Stomach (tissue), 4 donors: Measurements from ENCODE around the gene COA1.

Experiments used
- CTCF ChIP-seq, 7 experiments: fragments of 450-650 bp in 4 of 7; fragments of 200-600 bp in 3 of 7; sonication (generic) in 3 of 7; IDR thresholded peaks; one replicate each; pipeline ENCODE4 v1.5.1; 2016 to 2019; ENCODE audit warnings: antibody characterized with exemption in 7 of 7, control low read depth in 2 of 7, mild to moderate bottlenecking in 1 of 7
- EP300 ChIP-seq: sonication (generic); formaldehyde crosslinking; IDR thresholded peaks from one replicate; pipeline ENCODE4 v1.6.1; 2017; ENCODE audit warnings: antibody characterized with exemption
- POLR2A ChIP-seq, 4 donors: fragments of 450-650 bp; IDR thresholded peaks; one replicate each; pipeline ENCODE4 v1.6.1; 2016; ENCODE audit warnings: antibody characterized with exemption in 4 of 4, control low read depth in 2 of 4, mild to moderate bottlenecking in 1 of 4, moderate library complexity in 1 of 4
- POLR2AphosphoS5 ChIP-seq, 3 donors: sonication (generic); formaldehyde crosslinking; IDR thresholded peaks; one replicate each; pipeline ENCODE4 v1.6.1; 2016; ENCODE audit warnings: antibody characterized with exemption in 3 of 3

DNA sequence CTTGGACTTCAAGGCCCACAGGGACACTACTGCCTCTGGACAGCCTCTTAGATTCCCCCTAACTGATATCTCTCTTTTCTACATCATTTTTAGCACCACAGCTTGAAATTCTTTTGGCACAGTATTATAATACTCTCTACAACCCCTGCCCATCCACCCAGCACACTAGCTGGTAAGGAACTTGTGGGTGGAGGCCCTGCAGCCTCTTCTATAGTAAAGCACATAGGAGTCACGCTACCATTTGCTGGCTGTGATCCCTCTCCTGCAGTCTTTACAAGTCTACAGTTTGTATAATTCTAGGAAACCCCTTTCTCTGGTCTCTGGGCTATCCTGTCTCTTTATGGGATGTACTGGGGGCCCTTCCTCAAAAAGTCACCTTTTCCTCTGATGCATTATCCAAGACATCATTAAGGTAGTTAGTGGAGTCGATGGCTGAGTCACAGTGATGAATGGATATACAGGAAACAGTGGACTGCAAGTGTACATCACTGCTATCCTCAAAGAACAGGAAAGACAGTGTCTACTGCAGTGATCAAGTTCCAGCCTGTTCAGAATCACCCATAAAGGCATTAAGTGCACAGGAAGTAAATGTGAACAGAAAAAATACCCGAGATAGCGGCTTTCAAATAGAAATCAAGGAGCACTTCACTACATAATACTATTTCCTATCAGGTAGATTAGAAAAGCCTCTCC is 92.1 kb downstream of the COA1 start:
- TF ChIP-seq CTCF (IDR thresholded peaks at IDR 0.05) (no peak), POLR2A (IDR thresholded peaks at IDR 0.05) (no peak), POLR2AphosphoS5 (IDR thresholded peaks at IDR 0.05) (no peak), EP300 (no peak)
